Neural progenitor cell (in vitro differentiated cells): ENCODE measurements around the gene SAMD13.

ENCODE experiments used
- EZH2 ChIP-seq: fragments of 200-600 bp; sonication (generic); IDR thresholded peaks from 2 replicates; pipeline ENCODE4 v1.6.1; 2017; ENCODE audit warnings: antibody characterized with exemption, mild to moderate bottlenecking, moderate library complexity
- TF ChIP-seq, protein P1 (sequence below): fragments of 200-600 bp; sonication (generic); IDR thresholded peaks from 2 replicates; pipeline ENCODE4 v1.5.1; 2017; ENCODE audit warnings: antibody characterized with exemption, mild to moderate bottlenecking

- TF ChIP-seq, protein P1, sequence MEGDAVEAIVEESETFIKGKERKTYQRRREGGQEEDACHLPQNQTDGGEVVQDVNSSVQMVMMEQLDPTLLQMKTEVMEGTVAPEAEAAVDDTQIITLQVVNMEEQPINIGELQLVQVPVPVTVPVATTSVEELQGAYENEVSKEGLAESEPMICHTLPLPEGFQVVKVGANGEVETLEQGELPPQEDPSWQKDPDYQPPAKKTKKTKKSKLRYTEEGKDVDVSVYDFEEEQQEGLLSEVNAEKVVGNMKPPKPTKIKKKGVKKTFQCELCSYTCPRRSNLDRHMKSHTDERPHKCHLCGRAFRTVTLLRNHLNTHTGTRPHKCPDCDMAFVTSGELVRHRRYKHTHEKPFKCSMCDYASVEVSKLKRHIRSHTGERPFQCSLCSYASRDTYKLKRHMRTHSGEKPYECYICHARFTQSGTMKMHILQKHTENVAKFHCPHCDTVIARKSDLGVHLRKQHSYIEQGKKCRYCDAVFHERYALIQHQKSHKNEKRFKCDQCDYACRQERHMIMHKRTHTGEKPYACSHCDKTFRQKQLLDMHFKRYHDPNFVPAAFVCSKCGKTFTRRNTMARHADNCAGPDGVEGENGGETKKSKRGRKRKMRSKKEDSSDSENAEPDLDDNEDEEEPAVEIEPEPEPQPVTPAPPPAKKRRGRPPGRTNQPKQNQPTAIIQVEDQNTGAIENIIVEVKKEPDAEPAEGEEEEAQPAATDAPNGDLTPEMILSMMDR, result no peak
- no peak for TF ChIP-seq EZH2
Observed at GRCh38 chr1:84264961-84265360, 36.5 kb upstream of the SAMD13 start.
